Stimulated activated CD4-positive, alpha-beta T cell treated with anti-CD3 and anti-CD28 coated beads, Interleukin-2, amount 100 ng/mL, for 48 hours (primary cell): ENCODE results near the gene ASTN2.

Experiments
- DNase-seq, 2 donors: peaks; one replicate each; pipeline ENCODE4 v3.0.0-alpha.2; 2020

Gene ASTN2

DNA sequence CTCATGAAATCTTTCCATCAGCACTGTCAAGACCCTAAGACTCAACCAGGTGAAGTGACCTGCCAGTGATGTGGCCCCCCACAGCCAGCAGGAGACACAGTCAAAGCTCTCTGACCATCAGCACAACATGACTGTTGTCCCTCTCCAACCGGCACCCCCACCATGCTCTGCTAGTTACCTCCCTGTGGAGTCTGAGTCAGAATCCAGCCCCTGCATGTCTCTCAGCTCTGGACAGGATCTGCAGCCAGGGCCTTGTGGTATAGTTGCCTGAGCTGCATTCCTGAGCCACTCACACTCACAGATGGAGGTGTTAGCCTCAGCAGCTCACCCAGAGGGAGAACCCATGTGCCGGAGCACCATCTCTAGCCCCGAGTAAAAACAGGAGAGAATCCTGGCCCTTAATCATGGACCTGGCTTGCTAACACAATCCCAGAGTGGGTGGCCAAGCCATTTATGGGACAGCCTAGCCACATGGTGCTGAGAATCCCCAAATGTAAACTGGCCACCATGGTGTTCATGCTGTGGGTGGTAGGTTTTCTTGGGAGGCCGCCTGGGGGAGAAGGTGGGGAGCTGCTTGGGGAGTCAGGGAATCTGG is 1023.5 kb downstream of the ASTN2 start:
- DNase-seq: no peak

- DNase-seq: no peak
Observed at GRCh38 chr9:116390303-116391228, 1024.3 kb downstream of the ASTN2 start.

DNA sequence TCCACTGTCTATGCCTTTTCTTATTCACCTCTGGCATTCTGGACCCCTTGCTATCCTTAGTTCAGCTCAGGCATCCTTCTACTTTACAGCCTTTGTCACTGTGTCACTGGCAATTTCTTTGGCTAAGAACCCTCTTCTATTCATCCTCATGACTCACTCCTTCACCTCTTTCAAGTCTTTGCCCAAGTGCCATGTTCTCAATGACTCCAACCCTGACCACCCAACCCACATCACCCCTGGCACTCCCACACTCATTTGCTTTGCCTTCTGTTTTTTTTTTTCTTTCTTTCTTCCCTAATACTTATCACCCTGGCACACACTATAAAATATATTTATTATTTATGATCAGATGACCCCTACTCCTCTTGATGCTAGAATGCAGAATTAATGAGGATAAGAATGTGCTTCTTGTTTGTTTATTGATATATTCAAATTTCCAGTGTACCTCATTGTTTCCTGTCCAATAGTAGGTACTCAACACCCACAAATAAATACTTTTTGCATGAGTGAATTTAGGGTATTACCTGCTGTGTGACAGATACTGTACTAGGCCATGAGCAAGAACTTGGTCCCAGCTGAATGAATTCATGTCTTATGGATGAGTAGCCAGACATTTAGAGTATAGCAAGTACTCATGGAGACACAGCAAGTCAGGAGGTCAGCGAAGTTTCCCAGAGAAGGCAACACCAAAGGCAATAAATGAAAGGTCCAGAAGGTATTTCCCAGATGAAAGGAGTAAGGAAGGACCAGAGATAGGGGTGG is 1025.1 kb downstream of the ASTN2 start:
- no peak for DNase-seq

DNA sequence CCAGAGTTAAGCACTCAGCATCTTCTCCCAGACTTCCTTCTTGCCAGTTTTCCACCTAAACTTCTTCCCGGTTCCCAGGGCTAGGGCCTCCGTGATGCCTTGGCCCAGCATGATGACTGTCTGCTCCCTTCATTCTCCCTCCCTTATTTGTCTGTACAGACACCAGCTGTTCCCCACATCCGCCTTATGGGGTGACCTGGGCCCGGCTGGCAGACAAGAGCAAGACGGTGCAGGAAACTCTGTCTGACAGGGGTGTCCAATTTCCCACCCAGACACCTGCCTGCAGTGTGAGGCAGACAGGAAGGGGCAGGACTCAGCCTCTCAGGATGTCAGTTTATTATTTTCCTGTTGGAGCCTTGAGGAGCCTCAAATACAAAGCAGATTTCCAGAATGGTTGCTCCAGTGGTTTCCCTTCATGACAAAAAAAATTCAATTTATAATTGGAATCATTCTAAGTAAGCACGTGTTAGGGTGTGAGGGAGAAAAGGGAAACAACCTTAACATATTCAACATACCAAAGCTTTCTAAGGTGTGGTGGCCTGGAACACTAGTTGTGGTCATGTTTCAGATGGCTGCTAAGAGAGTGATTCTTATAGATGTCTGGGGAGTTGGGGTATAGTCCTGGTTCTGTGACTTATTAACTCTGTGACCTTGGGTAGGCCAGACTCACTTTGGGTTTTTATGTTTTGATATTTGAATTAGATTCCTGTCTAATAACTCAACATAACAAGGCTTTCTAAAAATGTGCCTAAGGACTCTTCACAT is 1026.7 kb downstream of the ASTN2 start:
- no peak for DNase-seq

GRCh38 chr9:116383936-116384335 is 1030.9 kb downstream of the ASTN2 start:
- DNase-seq: no peak

- no peak for DNase-seq
Observed at GRCh38 chr9:116383133-116383532, 1031.7 kb downstream of the ASTN2 start.

DNA sequence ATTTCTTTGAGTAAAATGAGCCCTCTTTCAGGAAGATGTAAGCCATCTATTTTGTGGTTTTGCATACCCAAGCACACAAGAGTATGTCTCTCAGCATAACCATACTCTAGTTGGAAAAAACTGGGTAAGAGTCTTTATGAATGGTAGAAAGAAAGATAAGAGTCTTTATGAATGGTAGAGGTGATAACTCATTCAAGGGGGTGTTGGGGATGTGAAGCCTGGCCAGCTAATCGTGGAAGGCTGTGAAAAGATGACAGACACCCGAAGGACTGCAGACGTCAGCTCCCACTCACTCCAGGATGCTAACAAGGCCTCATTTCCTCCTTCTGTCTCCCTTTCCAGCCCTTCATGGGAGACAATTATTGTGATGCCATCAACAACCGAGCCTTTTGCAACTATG is 1032.8 kb downstream of the ASTN2 start:
- DNase-seq: no peak

GRCh38 chr9:116381350-116381749 is 1033.5 kb downstream of the ASTN2 start:
- no peak for DNase-seq

DNA sequence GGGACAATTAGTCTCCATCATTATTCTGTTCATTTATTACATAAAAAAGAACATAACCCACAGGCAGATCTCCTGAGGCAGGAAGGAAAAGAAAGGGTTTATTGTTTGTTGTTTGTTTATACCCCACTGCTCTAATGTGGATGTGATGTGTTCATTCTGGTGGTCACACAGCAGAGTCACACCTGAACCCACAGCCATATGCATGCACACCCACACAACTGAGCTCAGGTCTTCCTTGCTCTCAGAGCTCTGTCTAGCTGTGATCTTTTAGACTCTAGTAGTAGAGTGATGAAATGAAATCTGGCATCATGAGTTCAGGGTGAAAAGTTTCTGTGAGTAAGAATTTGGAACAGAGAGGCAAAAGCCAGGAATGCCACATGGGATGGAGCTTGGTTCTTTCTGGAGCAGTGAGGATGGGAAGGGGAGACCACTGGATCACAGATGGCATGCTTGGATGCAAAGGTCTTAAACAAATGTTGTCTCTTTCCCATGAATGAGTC is 1034.3 kb downstream of the ASTN2 start:
- no peak for DNase-seq

DNA sequence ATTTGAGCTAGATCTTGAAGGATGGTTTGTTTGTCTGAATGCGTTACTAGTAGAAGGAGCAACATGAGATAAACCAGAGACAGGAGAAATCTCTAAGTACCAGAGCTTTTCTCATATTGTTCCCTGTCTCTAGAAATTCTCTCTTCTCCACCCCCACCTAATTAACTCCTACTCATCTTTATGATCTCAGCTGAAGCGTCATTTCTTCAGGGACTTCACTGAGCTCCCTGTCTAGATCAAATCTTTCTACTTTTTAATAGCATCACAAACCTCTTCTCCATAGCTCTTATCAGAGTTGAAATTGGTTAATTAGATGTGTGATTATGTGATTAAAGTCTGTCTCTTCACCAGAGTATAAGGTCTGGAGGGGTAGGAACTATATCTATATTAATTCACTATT is 1035.0 kb downstream of the ASTN2 start:
- no peak for DNase-seq

DNA sequence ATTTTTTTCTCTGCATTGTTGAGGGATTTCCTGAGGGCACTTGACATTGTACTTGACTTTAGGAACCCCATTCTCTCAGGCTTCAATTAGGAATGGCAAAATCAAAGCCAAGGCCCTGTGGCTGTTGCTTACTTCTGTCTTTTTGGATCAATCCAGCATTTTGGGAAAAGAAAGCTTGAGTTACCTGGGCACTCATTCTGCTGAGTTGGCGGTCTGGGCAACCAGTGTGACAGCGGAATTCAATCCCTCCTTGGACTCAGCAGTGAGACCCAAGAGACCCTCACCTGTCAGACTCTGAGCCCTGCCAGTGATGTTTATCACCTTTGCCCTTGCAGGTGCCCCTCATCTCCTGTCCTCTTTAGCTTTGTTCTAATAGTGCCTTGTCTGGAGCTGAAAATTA is 1036.0 kb downstream of the ASTN2 start:
- no peak for DNase-seq

DNA sequence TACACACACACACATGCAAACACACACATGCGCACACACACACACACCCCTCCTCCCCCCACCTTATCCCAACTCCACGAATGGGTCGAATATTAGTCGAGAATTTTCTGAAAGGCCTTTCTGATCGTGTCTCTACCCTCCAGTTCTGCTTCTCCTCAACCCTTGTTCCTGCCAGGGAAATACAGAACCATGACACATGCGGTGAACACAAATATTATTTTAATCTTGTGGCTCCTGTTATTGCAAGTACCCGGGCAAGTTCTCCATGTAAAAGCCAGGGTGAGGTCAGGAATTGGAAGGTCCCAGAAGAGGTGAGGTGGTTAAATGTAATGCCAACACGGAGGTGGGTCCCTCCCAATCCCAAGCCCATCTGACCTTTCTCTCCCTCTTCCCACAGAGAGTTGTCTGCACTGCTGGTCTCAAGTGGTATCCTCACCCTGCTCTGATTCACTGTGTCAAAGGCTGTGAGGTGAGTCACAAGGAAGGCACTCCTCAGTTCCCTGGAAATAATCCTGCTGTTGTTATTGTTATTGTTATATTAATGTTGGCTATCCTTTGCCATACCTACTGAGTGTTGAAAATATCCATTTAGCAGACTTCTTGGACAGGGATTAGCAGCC is 1037.6 kb downstream of the ASTN2 start:
- no peak for DNase-seq
